Karpas-422 (cell line): ENCODE results near the gene ADCY4. TPM values are rescaled to one million over a fixed set of nuclear protein-coding genes. Genes with fewer than 3 reads are reported as not detected.
A peak's percentile ranks its signal among the peaks of the same experiment; 100 is the strongest.

ENCODE experiments used
- DNase-seq: peaks from one replicate; pipeline ENCODE4 v3.0.0-alpha.2; 2015
- H2AFZ ChIP-seq: fragments of 200-600 bp; sonication (generic); 2 replicates; pipeline ENCODE4 v1.6.1; 2014; ENCODE audit warnings: antibody characterized with exemption, low read length, mixed read lengths
- H3K27ac ChIP-seq: fragments of 200-600 bp; sonication (generic); 2 replicates; pipeline ENCODE4 v1.5.1; 2014; ENCODE audit warnings: mild to moderate bottlenecking, low read length, moderate library complexity
- H3K27me3 ChIP-seq: fragments of 200-600 bp; sonication (generic); 2 replicates; pipeline ENCODE4 v1.6.1; 2014; ENCODE audit warnings: low read length, mixed read lengths
- H3K36me3 ChIP-seq: fragments of 200-600 bp; sonication (generic); 2 replicates; pipeline ENCODE4 v1.6.1; 2014; ENCODE audit warnings: low read length, mixed read lengths; ENCODE audit not compliant: insufficient read depth
- H3K4me1 ChIP-seq: fragments of 200-600 bp; sonication (generic); 2 replicates; pipeline ENCODE4 v1.6.1; 2014; ENCODE audit warnings: mild to moderate bottlenecking, low read length, mixed read lengths
- H3K4me2 ChIP-seq: fragments of 200-600 bp; sonication (generic); 2 replicates; pipeline ENCODE4 v1.6.1; 2014; ENCODE audit warnings: low read length, low read depth, mild to moderate bottlenecking; ENCODE audit not compliant: poor library complexity, severe bottlenecking
- H3K4me3 ChIP-seq: fragments of 200-600 bp; sonication (generic); 2 replicates; pipeline ENCODE4 v1.5.1; 2014; ENCODE audit warnings: mild to moderate bottlenecking, antibody characterized with exemption, low read length, mixed read lengths
- H3K79me2 ChIP-seq: fragments of 200-600 bp; sonication (generic); 2 replicates; pipeline ENCODE4 v1.6.1; 2014; ENCODE audit warnings: mild to moderate bottlenecking, low read length, mixed read lengths
- H3K9ac ChIP-seq: fragments of 200-600 bp; sonication (generic); 2 replicates; pipeline ENCODE4 v1.6.0; 2014; ENCODE audit warnings: low read length
- H3K9me2 ChIP-seq: fragments of 200-600 bp; sonication (generic), shearing (Covaris generic); replicated peaks from 2 replicates; pipeline ENCODE4 v1.6.0; 2014; ENCODE audit warnings: mild to moderate bottlenecking, low read length, moderate library complexity; ENCODE audit not compliant: insufficient read depth
- H3K9me3 ChIP-seq: fragments of 300-700, 200-600 bp; sonication (generic); 2 replicates; pipeline ENCODE4 v1.6.1; 2014; ENCODE audit warnings: low read length, mixed read lengths
- H4K20me1 ChIP-seq: fragments of 200-600 bp; sonication (generic); 2 replicates; pipeline ENCODE4 v1.6.1; 2014; ENCODE audit warnings: mild to moderate bottlenecking, antibody characterized with exemption, low read length, low read depth; ENCODE audit not compliant: insufficient read depth
- total RNA-seq: library from RNA; depleted of rRNA; stranded (reverse); fragments of >200 nt; shearing (Covaris generic); gene quantifications from 2 replicates; pipeline ENCODE4 v1.2.3, GENCODE V29; 2014; ENCODE audit warnings: low replicate concordance

The ADCY4 gene
- total RNA-seq, 1 experiment from 2014 or later, result 0.07 TPM

DNA sequence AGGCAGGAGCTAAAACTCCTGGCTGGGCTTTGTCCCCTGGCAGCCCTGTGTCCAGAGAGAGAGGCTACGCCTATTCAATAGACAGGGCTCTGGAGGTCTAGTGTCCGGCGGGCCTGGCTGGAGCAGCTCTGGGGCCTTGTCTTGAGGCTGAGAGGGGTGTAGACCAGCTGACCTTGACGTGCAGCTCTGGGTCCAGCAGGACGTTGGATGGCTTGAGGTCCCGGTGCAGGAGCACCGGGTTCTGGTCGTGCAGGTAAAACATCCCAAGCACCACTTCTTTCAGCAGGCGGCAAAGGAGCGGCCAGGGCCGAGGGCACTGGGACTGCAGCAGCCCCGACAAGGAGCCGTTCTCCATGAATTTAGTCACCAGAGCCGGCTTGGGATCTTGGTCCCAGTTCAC, 4.0 kb upstream of the ADCY4 start:
- H3K4me1 ChIP-seq, result peaks cover 10% of the 10 kb centered on the region
- no peak for DNase-seq
- no peak overlapping the region for H2AFZ ChIP-seq
- no peaks in the 10 kb centered on the region for H3K36me3 ChIP-seq
- H4K20me1 ChIP-seq, result no peaks in the 10 kb centered on the region
- H3K9me3 ChIP-seq, result no peaks in the 10 kb centered on the region
- no peak overlapping the region for H3K9ac ChIP-seq
- no peak overlapping the region for H3K27ac ChIP-seq
- 0 out of 2 replicates have a peak overlapping the region, but pooled peaks have one; percentile 57 for H3K4me3 ChIP-seq
- H3K4me2 ChIP-seq, result peak overlapping the region; percentile 62
- no peaks in the 10 kb centered on the region for H3K9me2 ChIP-seq
- no peaks in the 10 kb centered on the region for H3K79me2 ChIP-seq
- H3K27me3 ChIP-seq, result no peaks in the 10 kb centered on the region

DNA sequence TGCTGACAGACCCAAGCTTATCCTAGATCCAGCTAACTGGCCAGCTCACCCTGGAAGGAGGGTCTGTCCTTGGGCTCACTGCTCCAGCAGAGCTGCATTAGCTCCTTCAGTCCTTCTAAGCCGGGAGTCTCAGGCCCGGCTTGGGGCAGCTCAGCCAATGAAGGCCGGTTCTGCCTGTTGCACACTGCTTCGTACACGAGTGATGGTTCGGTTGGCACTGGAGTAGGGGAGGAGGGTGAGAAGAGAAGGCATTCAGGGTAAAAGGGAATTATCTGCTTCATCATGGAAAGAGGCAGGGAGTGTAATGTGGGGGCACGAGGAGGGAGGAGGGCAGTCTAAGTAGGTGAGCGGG, 2.9 kb upstream of the ADCY4 start:
- H3K9me3 ChIP-seq, result no peaks in the 10 kb centered on the region
- no peak overlapping the region for H3K27ac ChIP-seq
- peaks cover 15% of the 10 kb centered on the region for H3K4me1 ChIP-seq
- H3K79me2 ChIP-seq, result no peaks in the 10 kb centered on the region
- no peak overlapping the region for H3K4me3 ChIP-seq
- H4K20me1 ChIP-seq, result no peaks in the 10 kb centered on the region
- DNase-seq, result no peak
- H2AFZ ChIP-seq, result no peak overlapping the region
- H3K9me2 ChIP-seq, result no peaks in the 10 kb centered on the region
- H3K9ac ChIP-seq, result no peak overlapping the region
- H3K27me3 ChIP-seq, result no peaks in the 10 kb centered on the region
- no peak overlapping the region for H3K4me2 ChIP-seq
- H3K36me3 ChIP-seq, result no peaks in the 10 kb centered on the region

DNA sequence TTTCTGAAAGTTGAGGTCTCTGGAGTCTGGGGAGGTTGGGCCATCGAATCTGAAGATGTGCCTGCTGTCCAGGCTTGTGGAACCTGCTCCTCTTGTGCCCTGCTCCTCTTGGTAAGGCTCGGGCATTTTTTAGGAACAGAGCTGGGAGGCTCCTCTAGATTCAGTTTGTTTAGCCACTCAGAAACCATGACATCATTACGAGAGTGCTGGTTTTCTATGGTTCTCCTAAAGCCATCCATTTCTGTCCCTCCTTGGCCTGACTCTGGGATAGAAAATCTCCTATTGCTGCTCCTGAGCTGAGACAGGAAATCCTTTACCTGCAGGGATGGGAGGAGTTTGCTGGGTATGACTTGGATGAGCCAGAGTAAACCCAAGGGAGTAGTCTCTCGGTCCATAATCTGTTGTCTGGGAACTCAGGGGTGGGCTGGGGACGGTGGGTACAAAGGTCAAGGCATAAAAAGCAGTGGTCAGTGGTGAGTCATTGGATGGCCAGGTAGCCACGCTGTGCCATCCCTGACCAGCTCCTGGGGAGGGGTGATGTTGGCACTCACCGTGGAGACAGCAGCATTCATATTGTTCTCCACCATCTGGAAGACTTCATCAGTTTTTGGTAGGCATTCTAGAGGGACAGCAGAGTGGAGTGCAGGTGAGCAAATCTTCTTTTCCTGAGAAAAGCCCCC, 2.4 kb upstream of the ADCY4 start:
- Histone ChIP-seq H3K9me3 (no peaks in the 10 kb centered on the region), H3K4me1 (peaks cover 20% of the 10 kb centered on the region)

GRCh38 chr14:24335461-24336171, 745 bp upstream of the ADCY4 start:
- Histone ChIP-seq H3K27ac (no peak overlapping the region), H3K9ac (no peak overlapping the region), H3K36me3 (no peaks in the 10 kb centered on the region), H3K9me2 (no peaks in the 10 kb centered on the region), H3K9me3 (no peaks in the 10 kb centered on the region), H3K4me2 (no peak overlapping the region), H3K4me1 (peaks cover 25% of the 10 kb centered on the region), H4K20me1 (no peaks in the 10 kb centered on the region), H3K79me2 (no peaks in the 10 kb centered on the region), H2AFZ (no peak overlapping the region), H3K27me3 (no peaks in the 10 kb centered on the region), H3K4me3 (no peak overlapping the region)
- no peak for DNase-seq

More for the DNA sequence above, 2.4 kb upstream of the ADCY4 start:
- H3K36me3 ChIP-seq, result no peaks in the 10 kb centered on the region
- H3K4me3 ChIP-seq, result no peak overlapping the region
- H2AFZ ChIP-seq, result no peak overlapping the region
- H3K9me2 ChIP-seq, result no peaks in the 10 kb centered on the region
- DNase-seq, result no peak
- H3K9ac ChIP-seq, result no peak overlapping the region
- no peak overlapping the region for H3K4me2 ChIP-seq
- H3K27ac ChIP-seq, result no peak overlapping the region
- H3K79me2 ChIP-seq, result no peaks in the 10 kb centered on the region
- H3K27me3 ChIP-seq, result no peaks in the 10 kb centered on the region
- H4K20me1 ChIP-seq, result no peaks in the 10 kb centered on the region

DNA sequence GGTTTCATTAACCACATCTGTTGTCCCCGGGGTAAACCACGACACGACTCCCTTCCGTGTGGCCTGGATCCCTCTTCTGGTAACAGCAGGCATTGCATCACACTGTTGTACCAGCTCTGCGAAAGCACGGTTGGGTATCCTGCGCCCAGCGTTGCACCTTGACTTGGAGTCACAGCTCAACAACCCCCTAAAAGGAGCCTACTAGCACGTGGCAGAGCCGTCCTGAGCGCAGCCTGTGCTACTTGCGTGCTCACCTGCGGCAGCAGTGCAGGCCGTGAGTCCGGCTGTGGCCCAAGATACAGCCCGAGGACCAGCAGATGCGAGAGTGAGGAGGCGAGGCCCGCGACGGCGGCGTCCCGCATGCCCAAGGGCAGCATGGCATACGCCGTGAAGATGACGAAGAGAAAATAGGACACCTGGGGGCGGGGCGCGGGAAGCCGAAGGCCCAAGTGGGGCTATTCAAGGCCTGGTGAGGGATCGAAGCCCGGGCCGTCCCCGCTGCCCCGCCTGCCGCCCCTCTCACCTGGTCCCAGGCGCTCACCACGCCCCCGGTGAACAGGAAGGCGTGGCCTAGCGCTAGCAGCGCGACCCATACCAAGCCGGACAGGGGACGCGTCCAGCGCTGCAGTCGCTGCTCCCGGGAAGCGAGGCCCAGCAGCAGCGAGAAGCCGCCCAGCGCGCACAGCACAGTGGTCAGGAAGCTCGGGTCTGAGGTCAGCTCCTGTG, 2.4 kb downstream of the ADCY4 start:
- peaks cover 18% of the 10 kb centered on the region for H3K4me1 ChIP-seq
- DNase-seq, result peak; percentile 97
- 0 out of 2 replicates have a peak overlapping the region, but pooled peaks have one; percentile 16 for H3K9ac ChIP-seq
- H4K20me1 ChIP-seq, result no peaks in the 10 kb centered on the region
- peak overlapping the region; percentile 40; the same call in 1 of the 2 replicates for H2AFZ ChIP-seq
- no peak overlapping the region for H3K27ac ChIP-seq
- H3K27me3 ChIP-seq, result no peaks in the 10 kb centered on the region
- no peaks in the 10 kb centered on the region for H3K9me2 ChIP-seq
- no peaks in the 10 kb centered on the region for H3K79me2 ChIP-seq
- H3K4me3 ChIP-seq, result peak overlapping the region; percentile 39; the same call in 1 of the 2 replicates
- no peaks in the 10 kb centered on the region for H3K9me3 ChIP-seq
- no peaks in the 10 kb centered on the region for H3K36me3 ChIP-seq
- H3K4me2 ChIP-seq, result peak overlapping the region; percentile 58

GRCh38 chr14:24331731-24332267, 3.1 kb downstream of the ADCY4 start:
- no peak overlapping the region for H3K4me3 ChIP-seq
- H3K27ac ChIP-seq, result no peak overlapping the region
- no peaks in the 10 kb centered on the region for H3K79me2 ChIP-seq
- no peak overlapping the region for H2AFZ ChIP-seq
- H3K9me2 ChIP-seq, result no peaks in the 10 kb centered on the region
- no peaks in the 10 kb centered on the region for H3K27me3 ChIP-seq
- DNase-seq, result no peak
- no peaks in the 10 kb centered on the region for H4K20me1 ChIP-seq
- no peak overlapping the region for H3K9ac ChIP-seq
- no peaks in the 10 kb centered on the region for H3K36me3 ChIP-seq
- H3K4me2 ChIP-seq, result peak overlapping the region; percentile 58
- H3K9me3 ChIP-seq, result no peaks in the 10 kb centered on the region
- peaks cover 18% of the 10 kb centered on the region for H3K4me1 ChIP-seq

- Histone ChIP-seq H3K27ac (no peak overlapping the region), H3K9me3 (no peaks in the 10 kb centered on the region), H3K27me3 (no peaks in the 10 kb centered on the region), H3K36me3 (no peaks in the 10 kb centered on the region), H3K4me1 (peaks cover 18% of the 10 kb centered on the region), H3K79me2 (no peaks in the 10 kb centered on the region), H3K4me2 (no peak overlapping the region), H3K9ac (no peak overlapping the region), H4K20me1 (no peaks in the 10 kb centered on the region), H3K4me3 (no peak overlapping the region), H3K9me2 (no peaks in the 10 kb centered on the region), H2AFZ (no peak overlapping the region)
- no peak for DNase-seq
Observed at GRCh38 chr14:24330973-24331674, 3.7 kb downstream of the ADCY4 start.
